Neural cell (in vitro differentiated cells): ENCODE measurements around the gene PSMC4.

Experiments
- CTCF ChIP-seq: fragments of 450-650 bp; IDR thresholded peaks from 2 replicates; pipeline ENCODE4 v1.5.1; 2014; ENCODE audit warnings: antibody characterized with exemption, mild to moderate bottlenecking, moderate library complexity; ENCODE audit not compliant: poor library complexity, severe bottlenecking
- MXI1 ChIP-seq: fragments of 450-650 bp; conservative IDR thresholded peaks from 2 replicates; pipeline ENCODE4 v1.6.1; 2014; ENCODE audit warnings: antibody characterized with exemption, mild to moderate bottlenecking; ENCODE audit not compliant: poor library complexity, severe bottlenecking
- TAF1 ChIP-seq: IDR thresholded peaks from 2 replicates; pipeline ENCODE4 v1.6.1; 2012; ENCODE audit warnings: low read depth
- TF ChIP-seq, protein P1 (sequence below): IDR thresholded peaks from 2 replicates; pipeline ENCODE4 v1.6.1; 2012; ENCODE audit warnings: borderline replicate concordance

- TF ChIP-seq, protein P1, sequence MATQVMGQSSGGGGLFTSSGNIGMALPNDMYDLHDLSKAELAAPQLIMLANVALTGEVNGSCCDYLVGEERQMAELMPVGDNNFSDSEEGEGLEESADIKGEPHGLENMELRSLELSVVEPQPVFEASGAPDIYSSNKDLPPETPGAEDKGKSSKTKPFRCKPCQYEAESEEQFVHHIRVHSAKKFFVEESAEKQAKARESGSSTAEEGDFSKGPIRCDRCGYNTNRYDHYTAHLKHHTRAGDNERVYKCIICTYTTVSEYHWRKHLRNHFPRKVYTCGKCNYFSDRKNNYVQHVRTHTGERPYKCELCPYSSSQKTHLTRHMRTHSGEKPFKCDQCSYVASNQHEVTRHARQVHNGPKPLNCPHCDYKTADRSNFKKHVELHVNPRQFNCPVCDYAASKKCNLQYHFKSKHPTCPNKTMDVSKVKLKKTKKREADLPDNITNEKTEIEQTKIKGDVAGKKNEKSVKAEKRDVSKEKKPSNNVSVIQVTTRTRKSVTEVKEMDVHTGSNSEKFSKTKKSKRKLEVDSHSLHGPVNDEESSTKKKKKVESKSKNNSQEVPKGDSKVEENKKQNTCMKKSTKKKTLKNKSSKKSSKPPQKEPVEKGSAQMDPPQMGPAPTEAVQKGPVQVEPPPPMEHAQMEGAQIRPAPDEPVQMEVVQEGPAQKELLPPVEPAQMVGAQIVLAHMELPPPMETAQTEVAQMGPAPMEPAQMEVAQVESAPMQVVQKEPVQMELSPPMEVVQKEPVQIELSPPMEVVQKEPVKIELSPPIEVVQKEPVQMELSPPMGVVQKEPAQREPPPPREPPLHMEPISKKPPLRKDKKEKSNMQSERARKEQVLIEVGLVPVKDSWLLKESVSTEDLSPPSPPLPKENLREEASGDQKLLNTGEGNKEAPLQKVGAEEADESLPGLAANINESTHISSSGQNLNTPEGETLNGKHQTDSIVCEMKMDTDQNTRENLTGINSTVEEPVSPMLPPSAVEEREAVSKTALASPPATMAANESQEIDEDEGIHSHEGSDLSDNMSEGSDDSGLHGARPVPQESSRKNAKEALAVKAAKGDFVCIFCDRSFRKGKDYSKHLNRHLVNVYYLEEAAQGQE = peak; percentile 48
- TF ChIP-seq CTCF = peak; percentile 96
- TF ChIP-seq MXI1 = peak; percentile 98
- peak; percentile 74 for TF ChIP-seq TAF1
These were observed at the start of gene PSMC4 for GRCh38 chr19:39970675-39971379.
